Lower leg skin (tissue), 3 donors: ENCODE data around the gene MOV10.

Experiments
- CTCF ChIP-seq, 3 donors: fragments of 450-650 bp; IDR thresholded peaks; one replicate each; pipeline ENCODE4 v1.5.1; 2016; ENCODE audit warnings: antibody characterized with exemption in 3 of 3, mild to moderate bottlenecking in 3 of 3, moderate library complexity in 2 of 3
- POLR2A ChIP-seq, 2 donors: fragments of 450-650 bp; IDR thresholded peaks; one replicate each; pipeline ENCODE4 v1.6.1; 2016 to 2017; ENCODE audit warnings: antibody characterized with exemption in 2 of 2, mild to moderate bottlenecking in 1 of 2, moderate library complexity in 1 of 2

GRCh38 chr1:112714313-112715263 is 40.1 kb downstream of the MOV10 start:
- TF ChIP-seq POLR2A (IDR thresholded peaks at IDR 0.05) (no peak), CTCF (IDR thresholded peaks at IDR 0.05) (no peak)
